ENCODE measurements around the gene NUP85. TPM values are rescaled to one million over a fixed set of nuclear protein-coding genes. Genes with fewer than 3 reads are reported as not detected.

Gene NUP85
- total RNA-seq, 2 donors from 2014 or later, result 30.3 to 39.3 TPM

- H3K27ac ChIP-seq, result no peak overlapping the region
- ATAC-seq (ENCODE audit: insufficient number of reproducible peaks, low FRiP score, low read depth) (no peak), DNase-seq (ENCODE audit: low spot score) (no peak)
- no peak overlapping the region for H3K4me3 ChIP-seq
- peaks cover 0 to 12% of the 10 kb centered on the region in 2 donors for H3K4me1 ChIP-seq (ENCODE audit: control insufficient read depth in 1 of 2, low read depth in 2 of 2)
- no peak for TF ChIP-seq CTCF (IDR thresholded peaks at IDR 0.05)
- no peaks in the 10 kb centered on the region for H3K9me3 ChIP-seq
- H3K27me3 ChIP-seq (replicated peaks; ENCODE audit: insufficient read depth), result no peaks in the 10 kb centered on the region
- peaks cover 33% of the 10 kb centered on the region for H3K36me3 ChIP-seq
Observed at GRCh38 chr17:75168998-75169397, 36.5 kb upstream of the NUP85 start.

- DNase-seq (ENCODE audit: low spot score) (no peak), ATAC-seq (ENCODE audit: insufficient number of reproducible peaks, low FRiP score, low read depth) (no peak)
- Histone ChIP-seq H3K36me3 (peaks cover 41% of the 10 kb centered on the region), H3K27me3 (replicated peaks; ENCODE audit: insufficient read depth) (no peaks in the 10 kb centered on the region), H3K4me1 (ENCODE audit: control insufficient read depth in 1 of 2, low read depth in 2 of 2) (peaks cover 0 to 12% of the 10 kb centered on the region in 2 donors), H3K27ac (no peak overlapping the region), H3K4me3 (no peak overlapping the region), H3K9me3 (no peaks in the 10 kb centered on the region)
- TF ChIP-seq CTCF (IDR thresholded peaks at IDR 0.05), result no peak
Observed at GRCh38 chr17:75173526-75173925, 32.0 kb upstream of the NUP85 start.

GRCh38 chr17:75174996-75175395 is 30.5 kb upstream of the NUP85 start:
- ATAC-seq (ENCODE audit: insufficient number of reproducible peaks, low FRiP score, low read depth) (no peak), DNase-seq (ENCODE audit: low spot score) (no peak)
- Histone ChIP-seq H3K4me3 (no peak overlapping the region), H3K27ac (no peak overlapping the region), H3K36me3 (peaks cover 39% of the 10 kb centered on the region), H3K27me3 (replicated peaks; ENCODE audit: insufficient read depth) (no peaks in the 10 kb centered on the region), H3K9me3 (no peaks in the 10 kb centered on the region), H3K4me1 (ENCODE audit: control insufficient read depth in 1 of 2, low read depth in 2 of 2) (peaks cover 0 to 23% of the 10 kb centered on the region in 2 donors)
- no peak for TF ChIP-seq CTCF (IDR thresholded peaks at IDR 0.05)

DNA sequence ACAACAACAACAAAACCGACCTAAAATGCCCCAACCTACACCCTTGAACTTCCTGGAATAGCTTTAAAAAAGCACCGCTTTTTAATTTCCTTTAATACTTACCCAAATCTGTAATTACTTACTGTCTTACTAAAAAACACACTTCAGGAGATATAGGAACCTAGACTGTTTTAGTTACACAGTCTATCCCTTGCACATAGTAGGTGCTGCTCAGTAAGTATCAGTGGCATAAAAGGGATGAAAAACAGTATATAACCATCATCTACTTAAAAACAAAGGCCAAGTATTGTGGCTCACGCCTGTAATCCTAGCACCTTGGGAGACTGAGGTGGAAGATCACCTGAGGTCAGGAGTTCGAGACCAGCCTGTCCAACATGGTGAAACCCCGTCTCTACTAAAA is 28.9 kb upstream of the NUP85 start:
- H3K27me3 ChIP-seq (replicated peaks; ENCODE audit: insufficient read depth), result no peaks in the 10 kb centered on the region

GRCh38 chr17:75178453-75178852 is 27.0 kb upstream of the NUP85 start:
- Histone ChIP-seq H3K4me3 (no peak overlapping the region), H3K36me3 (peaks cover 27% of the 10 kb centered on the region), H3K27ac (no peak overlapping the region), H3K4me1 (ENCODE audit: control insufficient read depth in 1 of 2, low read depth in 2 of 2) (peaks cover 10 to 26% of the 10 kb centered on the region in 2 donors), H3K9me3 (no peaks in the 10 kb centered on the region), H3K27me3 (replicated peaks; ENCODE audit: insufficient read depth) (no peaks in the 10 kb centered on the region)
- TF ChIP-seq CTCF (IDR thresholded peaks at IDR 0.05), result no peak
- no peak for DNase-seq (ENCODE audit: low spot score)
- no peak for ATAC-seq (ENCODE audit: insufficient number of reproducible peaks, low FRiP score, low read depth)

More for the DNA sequence above, 28.9 kb upstream of the NUP85 start:
- Histone ChIP-seq H3K36me3 (peaks cover 39% of the 10 kb centered on the region), H3K9me3 (no peaks in the 10 kb centered on the region), H3K27ac (no peak overlapping the region), H3K4me1 (ENCODE audit: control insufficient read depth in 1 of 2, low read depth in 2 of 2) (peaks cover 10 to 31% of the 10 kb centered on the region in 2 donors), H3K4me3 (no peak overlapping the region)
- no peak for ATAC-seq (ENCODE audit: insufficient number of reproducible peaks, low FRiP score, low read depth)
- no peak for TF ChIP-seq CTCF (IDR thresholded peaks at IDR 0.05)
- DNase-seq (ENCODE audit: low spot score), result no peak

Data from thoracic aorta (tissue), 2 donors.